GM12874 (cell line): ENCODE measurements around the gene POU3F3.

ENCODE experiments used
- CTCF ChIP-seq: IDR thresholded peaks from 2 replicates; pipeline ENCODE4 v1.5.1; 2011; ENCODE audit warnings: low read depth, mild to moderate bottlenecking, control low read depth, low read length, moderate library complexity; ENCODE audit not compliant: insufficient read depth

The POU3F3 gene

GRCh38 chr2:104825124-104825865 is 28.6 kb upstream of the POU3F3 start:
- TF ChIP-seq CTCF, result no peak

GRCh38 chr2:104826016-104826415 is 27.9 kb upstream of the POU3F3 start:
- no peak for TF ChIP-seq CTCF

GRCh38 chr2:104831742-104832141 is 22.2 kb upstream of the POU3F3 start:
- TF ChIP-seq CTCF, result no peak

GRCh38 chr2:104834431-104835153 is 19.3 kb upstream of the POU3F3 start:
- TF ChIP-seq CTCF, result no peak

GRCh38 chr2:104836265-104836664 is 17.6 kb upstream of the POU3F3 start:
- TF ChIP-seq CTCF, result no peak

- TF ChIP-seq CTCF, result no peak
These were observed 17.1 kb upstream of the POU3F3 start for GRCh38 chr2:104836841-104837240.

DNA sequence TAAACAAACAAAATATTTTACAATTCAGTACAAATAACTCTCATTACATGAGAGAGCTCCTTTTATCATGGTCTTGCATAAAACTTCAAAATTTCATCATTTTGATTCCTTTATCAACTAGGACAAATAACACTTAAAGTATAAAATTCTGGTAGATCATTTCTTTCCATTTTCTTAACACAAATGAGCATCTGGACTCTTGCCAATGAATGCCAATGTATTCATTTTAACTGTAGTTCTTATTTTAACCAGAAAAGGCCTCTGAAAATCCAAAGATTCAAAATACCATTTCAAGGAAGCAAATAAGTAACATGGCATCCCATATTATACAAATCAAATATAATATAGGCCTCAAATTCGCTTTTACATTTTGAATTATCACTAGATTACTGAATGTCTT is 13.8 kb upstream of the POU3F3 start:
- no peak for TF ChIP-seq CTCF
